Left lung (tissue), 10 donors: ENCODE measurements around the gene SLC27A2. TPM values are rescaled to one million over a fixed set of nuclear protein-coding genes. Genes with fewer than 3 reads are reported as not detected.

Source experiments
- ATAC-seq: fragments of 200-7000 bp; cut with Tn5 transposase; one replicate; pipeline ENCODE4 v1.9.1; 2020; ENCODE audit warnings: moderate library complexity
- DNase-seq, 4 donors: peaks; one replicate each; pipeline ENCODE4 v3.0.0-alpha.2; 2013 to 2020
- H3K27ac ChIP-seq, 2 donors: fragments of 200-600 bp; sonication (generic) in 1 of 2; one replicate each; pipeline versions ENCODE4 v1.5.0 to v1.8.0; 2020 to 2021
- H3K27me3 ChIP-seq, 2 donors: fragments of 200-600 bp; sonication (generic) in 1 of 2; one replicate each; pipeline versions ENCODE4 v1.5.0 to v1.8.0; 2020 to 2021
- H3K36me3 ChIP-seq, 2 donors: fragments of 200-600 bp; sonication (generic) in 1 of 2; one replicate each; pipeline versions ENCODE4 v1.5.0 to v1.8.0; 2020 to 2021
- H3K4me1 ChIP-seq, 2 donors: fragments of 200-600 bp; one replicate each; pipeline ENCODE4 v1.8.0; 2021
- H3K4me3 ChIP-seq, 2 donors: fragments of 200-600 bp; sonication (generic) in 1 of 2; one replicate each; pipeline versions ENCODE4 v1.5.0 to v1.8.0; 2020 to 2021; ENCODE audit warnings: mild to moderate bottlenecking in 1 of 2
- H3K9me3 ChIP-seq, 2 donors: fragments of 200-600 bp; sonication (generic) in 1 of 2; one replicate each; pipeline versions ENCODE4 v1.5.0 to v1.8.0; 2020 to 2021
- CTCF ChIP-seq, 2 donors: fragments of 200-600 bp; sonication (generic) in 1 of 2; IDR thresholded peaks; one replicate each; pipeline versions ENCODE4 v1.5.0 to v1.8.0; 2021; ENCODE audit warnings: antibody characterized with exemption in 2 of 2
- intact Hi-C, 2 donors: fragments of 100-400 bp; cut with DNase I; formaldehyde crosslinking; loops; one replicate each; pipeline versions ENCODE4 v1.11.2 to v1.14.2; 2022
- polyA plus RNA-seq, 6 donors: library from polyadenylated mRNA; unstranded; fragments of 120-200 nt; gene quantifications; one replicate each; pipeline ENCODE4 v1.2.1, GENCODE V29; 2013; ENCODE audit not compliant: insufficient read length in 6 of 6
- total RNA-seq, 2 donors: library from RNA; stranded (reverse); fragmentation: NEBNext Ultra II Directional; extraction: Animal tissue kit (Norgen Biotek cat#: 25700); gene quantifications; one replicate each; pipeline ENCODE4 v1.2.1, GENCODE V29; 2021
- donor health status: DM: no; HTN: yes; CAD: no.
- donor health status: DM: no; HTN: no; CAD: no.

The SLC27A2 gene
- total and polyA plus RNA-seq, 8 donors: 2.0 to 11.3 (median 5.4) TPM

DNA sequence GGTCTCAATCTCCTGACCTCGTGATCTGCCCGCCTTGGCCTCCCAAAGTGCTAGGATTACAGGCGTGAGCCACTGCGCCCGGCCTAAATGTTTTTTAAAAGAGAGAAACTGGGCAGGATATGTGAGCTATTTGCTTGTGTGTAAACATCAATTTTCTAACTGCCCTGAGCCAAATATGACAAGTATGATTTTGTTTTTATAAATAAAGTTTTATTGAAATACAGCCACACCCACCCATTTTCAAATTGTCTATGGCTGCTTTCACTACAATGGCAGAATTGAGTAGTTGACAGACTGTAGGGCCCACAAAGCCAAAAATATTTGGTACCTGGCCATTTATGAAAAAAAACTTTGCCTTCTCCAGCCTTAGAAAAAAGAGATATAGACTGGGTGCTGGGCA lies 99.4 kb downstream of the SLC27A2 start:
- Histone ChIP-seq H3K36me3 (peaks cover 0 to 32% of the 10 kb centered on the region in 2 donors), H3K4me1 (peaks cover 0 to 18% of the 10 kb centered on the region in 2 donors), H3K4me3 (no peak overlapping the region), H3K27ac (no peak overlapping the region), H3K9me3 (no peaks in the 10 kb centered on the region), H3K27me3 (no peaks in the 10 kb centered on the region)
- no peak for DNase-seq
- no peak for ATAC-seq
- intact Hi-C loops: no loop called here
- TF ChIP-seq CTCF (IDR thresholded peaks at IDR 0.05): no peak

Other genes with a start within 250 kb of the SLC27A2 start
- 1 to 10 TPM; 4.5 to 8.1 TPM for gene ATP8B4, start 63.0 kb upstream of the SLC27A2 start, total RNA-seq
- gene ATP8B4, start 63.0 kb upstream of the SLC27A2 start, polyA plus RNA-seq: 1 to 10 TPM; 2.1 to 3.1 (median 2.5) TPM
- gene HDC, start 83.5 kb downstream of the SLC27A2 start, total RNA-seq: 1 to 10 TPM; 3.1 to 4.6 TPM
- 1 to 10 TPM in 4 of 6 donors, under 1 TPM in 2; 0.64 to 2.5 (median 1.1) TPM for gene HDC, start 83.5 kb downstream of the SLC27A2 start, polyA plus RNA-seq
- 10 to 100 TPM; 17.8 to 18.7 TPM for gene GABPB1, start 173.0 kb downstream of the SLC27A2 start, total RNA-seq
- 10 to 100 TPM; 35.6 to 40.0 (median 37.8) TPM for gene GABPB1, start 173.0 kb downstream of the SLC27A2 start, polyA plus RNA-seq
- 10 to 100 TPM; 64.1 to 67.4 TPM for gene USP8, start 242.2 kb downstream of the SLC27A2 start, total RNA-seq
- gene USP8, start 242.2 kb downstream of the SLC27A2 start, polyA plus RNA-seq: 10 to 100 TPM; 51.3 to 68.6 (median 58.2) TPM